ENCODE data around the gene NPAS2. TPM values are rescaled to one million over a fixed set of nuclear protein-coding genes. Genes with fewer than 3 reads are reported as not detected.

NPAS2 gene
- total and polyA plus RNA-seq, 2 of the 8 experiments (the other 6 are each of a cell fraction or from before 2014, with no cell fraction given) = 1.8 to 1.9 TPM

DNA sequence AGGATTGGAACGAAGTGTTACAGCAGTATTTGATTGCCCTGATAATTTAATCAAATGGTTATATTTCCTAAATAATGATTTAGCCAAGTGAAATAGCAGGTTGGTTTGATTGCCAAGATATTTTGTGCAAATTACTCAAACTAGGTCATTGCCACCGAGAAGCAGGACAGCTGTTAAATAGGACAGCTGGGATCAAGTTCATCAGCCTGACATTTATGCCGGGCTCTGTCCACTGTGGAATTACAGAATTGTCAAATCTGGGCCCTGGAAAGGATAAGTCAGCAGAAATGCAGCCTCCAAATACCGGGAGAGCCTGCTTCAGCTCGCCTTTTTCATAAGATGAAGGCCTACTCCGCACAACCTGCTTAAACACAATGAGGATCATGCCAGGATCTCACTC is 108.3 kb downstream of the NPAS2 start (continued):
- TF ChIP-seq, protein P1, sequence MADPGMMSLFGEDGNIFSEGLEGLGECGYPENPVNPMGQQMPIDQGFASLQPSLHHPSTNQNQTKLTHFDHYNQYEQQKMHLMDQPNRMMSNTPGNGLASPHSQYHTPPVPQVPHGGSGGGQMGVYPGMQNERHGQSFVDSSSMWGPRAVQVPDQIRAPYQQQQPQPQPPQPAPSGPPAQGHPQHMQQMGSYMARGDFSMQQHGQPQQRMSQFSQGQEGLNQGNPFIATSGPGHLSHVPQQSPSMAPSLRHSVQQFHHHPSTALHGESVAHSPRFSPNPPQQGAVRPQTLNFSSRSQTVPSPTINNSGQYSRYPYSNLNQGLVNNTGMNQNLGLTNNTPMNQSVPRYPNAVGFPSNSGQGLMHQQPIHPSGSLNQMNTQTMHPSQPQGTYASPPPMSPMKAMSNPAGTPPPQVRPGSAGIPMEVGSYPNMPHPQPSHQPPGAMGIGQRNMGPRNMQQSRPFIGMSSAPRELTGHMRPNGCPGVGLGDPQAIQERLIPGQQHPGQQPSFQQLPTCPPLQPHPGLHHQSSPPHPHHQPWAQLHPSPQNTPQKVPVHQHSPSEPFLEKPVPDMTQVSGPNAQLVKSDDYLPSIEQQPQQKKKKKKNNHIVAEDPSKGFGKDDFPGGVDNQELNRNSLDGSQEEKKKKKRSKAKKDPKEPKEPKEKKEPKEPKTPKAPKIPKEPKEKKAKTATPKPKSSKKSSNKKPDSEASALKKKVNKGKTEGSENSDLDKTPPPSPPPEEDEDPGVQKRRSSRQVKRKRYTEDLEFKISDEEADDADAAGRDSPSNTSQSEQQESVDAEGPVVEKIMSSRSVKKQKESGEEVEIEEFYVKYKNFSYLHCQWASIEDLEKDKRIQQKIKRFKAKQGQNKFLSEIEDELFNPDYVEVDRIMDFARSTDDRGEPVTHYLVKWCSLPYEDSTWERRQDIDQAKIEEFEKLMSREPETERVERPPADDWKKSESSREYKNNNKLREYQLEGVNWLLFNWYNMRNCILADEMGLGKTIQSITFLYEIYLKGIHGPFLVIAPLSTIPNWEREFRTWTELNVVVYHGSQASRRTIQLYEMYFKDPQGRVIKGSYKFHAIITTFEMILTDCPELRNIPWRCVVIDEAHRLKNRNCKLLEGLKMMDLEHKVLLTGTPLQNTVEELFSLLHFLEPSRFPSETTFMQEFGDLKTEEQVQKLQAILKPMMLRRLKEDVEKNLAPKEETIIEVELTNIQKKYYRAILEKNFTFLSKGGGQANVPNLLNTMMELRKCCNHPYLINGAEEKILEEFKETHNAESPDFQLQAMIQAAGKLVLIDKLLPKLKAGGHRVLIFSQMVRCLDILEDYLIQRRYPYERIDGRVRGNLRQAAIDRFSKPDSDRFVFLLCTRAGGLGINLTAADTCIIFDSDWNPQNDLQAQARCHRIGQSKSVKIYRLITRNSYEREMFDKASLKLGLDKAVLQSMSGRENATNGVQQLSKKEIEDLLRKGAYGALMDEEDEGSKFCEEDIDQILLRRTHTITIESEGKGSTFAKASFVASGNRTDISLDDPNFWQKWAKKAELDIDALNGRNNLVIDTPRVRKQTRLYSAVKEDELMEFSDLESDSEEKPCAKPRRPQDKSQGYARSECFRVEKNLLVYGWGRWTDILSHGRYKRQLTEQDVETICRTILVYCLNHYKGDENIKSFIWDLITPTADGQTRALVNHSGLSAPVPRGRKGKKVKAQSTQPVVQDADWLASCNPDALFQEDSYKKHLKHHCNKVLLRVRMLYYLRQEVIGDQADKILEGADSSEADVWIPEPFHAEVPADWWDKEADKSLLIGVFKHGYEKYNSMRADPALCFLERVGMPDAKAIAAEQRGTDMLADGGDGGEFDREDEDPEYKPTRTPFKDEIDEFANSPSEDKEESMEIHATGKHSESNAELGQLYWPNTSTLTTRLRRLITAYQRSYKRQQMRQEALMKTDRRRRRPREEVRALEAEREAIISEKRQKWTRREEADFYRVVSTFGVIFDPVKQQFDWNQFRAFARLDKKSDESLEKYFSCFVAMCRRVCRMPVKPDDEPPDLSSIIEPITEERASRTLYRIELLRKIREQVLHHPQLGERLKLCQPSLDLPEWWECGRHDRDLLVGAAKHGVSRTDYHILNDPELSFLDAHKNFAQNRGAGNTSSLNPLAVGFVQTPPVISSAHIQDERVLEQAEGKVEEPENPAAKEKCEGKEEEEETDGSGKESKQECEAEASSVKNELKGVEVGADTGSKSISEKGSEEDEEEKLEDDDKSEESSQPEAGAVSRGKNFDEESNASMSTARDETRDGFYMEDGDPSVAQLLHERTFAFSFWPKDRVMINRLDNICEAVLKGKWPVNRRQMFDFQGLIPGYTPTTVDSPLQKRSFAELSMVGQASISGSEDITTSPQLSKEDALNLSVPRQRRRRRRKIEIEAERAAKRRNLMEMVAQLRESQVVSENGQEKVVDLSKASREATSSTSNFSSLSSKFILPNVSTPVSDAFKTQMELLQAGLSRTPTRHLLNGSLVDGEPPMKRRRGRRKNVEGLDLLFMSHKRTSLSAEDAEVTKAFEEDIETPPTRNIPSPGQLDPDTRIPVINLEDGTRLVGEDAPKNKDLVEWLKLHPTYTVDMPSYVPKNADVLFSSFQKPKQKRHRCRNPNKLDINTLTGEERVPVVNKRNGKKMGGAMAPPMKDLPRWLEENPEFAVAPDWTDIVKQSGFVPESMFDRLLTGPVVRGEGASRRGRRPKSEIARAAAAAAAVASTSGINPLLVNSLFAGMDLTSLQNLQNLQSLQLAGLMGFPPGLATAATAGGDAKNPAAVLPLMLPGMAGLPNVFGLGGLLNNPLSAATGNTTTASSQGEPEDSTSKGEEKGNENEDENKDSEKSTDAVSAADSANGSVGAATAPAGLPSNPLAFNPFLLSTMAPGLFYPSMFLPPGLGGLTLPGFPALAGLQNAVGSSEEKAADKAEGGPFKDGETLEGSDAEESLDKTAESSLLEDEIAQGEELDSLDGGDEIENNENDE (IDR thresholded peaks at IDR 0.05; ENCODE audit: insufficient replicate concordance, low read length) = no peak
- no peak for TF ChIP-seq EP300 (IDR thresholded peaks at IDR 0.05; ENCODE audit: borderline replicate concordance in 1 of 2, low read depth in 2 of 2, low read length in 2 of 2)
- no peak for TF ChIP-seq SAP30 (IDR thresholded peaks at IDR 0.05; ENCODE audit: insufficient read depth, insufficient replicate concordance, low read length)
- TF ChIP-seq, protein P2, sequence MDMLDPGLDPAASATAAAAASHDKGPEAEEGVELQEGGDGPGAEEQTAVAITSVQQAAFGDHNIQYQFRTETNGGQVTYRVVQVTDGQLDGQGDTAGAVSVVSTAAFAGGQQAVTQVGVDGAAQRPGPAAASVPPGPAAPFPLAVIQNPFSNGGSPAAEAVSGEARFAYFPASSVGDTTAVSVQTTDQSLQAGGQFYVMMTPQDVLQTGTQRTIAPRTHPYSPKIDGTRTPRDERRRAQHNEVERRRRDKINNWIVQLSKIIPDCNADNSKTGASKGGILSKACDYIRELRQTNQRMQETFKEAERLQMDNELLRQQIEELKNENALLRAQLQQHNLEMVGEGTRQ (IDR thresholded peaks at IDR 0.05; ENCODE audit: low read length) = no peak
- no peak for TF ChIP-seq ZNF274 (IDR thresholded peaks at IDR 0.05; ENCODE audit: borderline replicate concordance, extremely low read depth, low read length)

All from H1 (cell line).